OCI-LY1 (cell line): ENCODE results near the gene GALNTL6.
"Not testable (repeated sequence)": the region's sequence is repeated elsewhere in the genome, so short reads cannot be mapped to it uniquely, and the experiment has no call there.

Source experiments
- CTCF ChIP-seq: fragments of 200-600 bp; sonication (generic), shearing (Covaris generic); IDR thresholded peaks from 2 replicates; pipeline ENCODE4 v1.5.1; 2017; ENCODE audit warnings: mild to moderate bottlenecking, antibody characterized with exemption, low read length, moderate library complexity, mixed read lengths
- EZH2 ChIP-seq: fragments of 200-600 bp; sonication (generic), shearing (Covaris generic); IDR thresholded peaks from 2 replicates; pipeline ENCODE4 v1.8.0; 2017; ENCODE audit warnings: borderline replicate concordance, mixed run types, mild to moderate bottlenecking, antibody characterized with exemption, low read length, moderate library complexity, mixed read lengths

DNA sequence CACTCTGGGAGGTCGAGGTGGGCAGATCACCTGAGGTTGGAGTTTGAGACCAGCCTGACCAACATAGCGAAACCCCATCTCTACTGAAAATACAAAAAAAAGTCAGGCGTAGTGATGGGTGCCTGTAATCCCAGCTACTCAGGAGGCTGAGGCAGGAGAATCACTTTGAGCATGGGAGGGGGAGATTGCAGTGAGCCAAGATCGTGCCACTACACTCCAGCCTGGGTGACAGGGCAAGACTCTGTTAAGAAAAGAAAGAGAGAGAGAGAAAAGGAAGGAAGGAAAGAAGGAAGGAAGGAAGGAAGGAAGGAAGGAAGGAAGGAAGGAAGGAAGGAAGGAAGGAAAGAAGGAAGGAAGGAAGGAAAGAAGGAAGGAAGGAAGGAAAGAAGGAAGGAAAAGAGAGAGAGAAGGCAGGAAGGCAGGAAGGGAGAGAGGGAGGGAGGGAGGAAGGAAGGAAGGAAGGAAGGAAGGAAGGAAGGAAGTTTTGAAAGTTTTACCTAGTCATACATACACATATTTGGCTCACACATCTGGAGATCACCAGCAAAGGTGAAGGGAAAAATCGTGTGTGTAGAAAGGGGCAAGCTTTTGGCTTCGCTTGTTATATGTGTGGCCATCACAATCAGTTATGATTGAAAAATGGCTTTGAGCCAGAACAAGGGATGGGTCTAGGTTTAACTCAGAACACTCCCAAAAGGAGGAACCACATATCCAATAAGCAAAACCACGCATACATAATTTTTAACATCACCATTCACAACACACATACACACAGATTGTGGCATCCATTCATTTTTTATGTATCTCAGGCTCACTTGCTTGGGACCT lies 1208.8 kb downstream of the GALNTL6 start:
- not testable (repeated sequence) for TF ChIP-seq CTCF, EZH2
